Measurements from ENCODE around the gene CLCN3. TPM values are rescaled to one million over a fixed set of nuclear protein-coding genes. Genes with fewer than 3 reads are reported as not detected.
"Not testable (repeated sequence)": the region's sequence is repeated elsewhere in the genome, so short reads cannot be mapped to it uniquely, and the experiment has no call there.

CLCN3 gene
- 100 to 1,000 TPM in 2 of 3 donors, 10 to 100 TPM in 1; 68.2 to 127 (median 125) TPM for total RNA-seq
- long read RNA-seq, donor 1, full-length matches to known transcripts = 31 of 37 reads
- long read RNA-seq, donor 1, partial matches to known transcripts = 2 of 37 reads
- long read RNA-seq, donor 1, other reads (novel, unspliced or antisense) = 4 of 37 reads
- long read RNA-seq, donor 2, full-length matches to known transcripts = 13 of 27 reads
- long read RNA-seq, donor 2, partial matches to known transcripts = 8 of 27 reads
- long read RNA-seq, donor 2, other reads (novel, unspliced or antisense) = 6 of 27 reads

DNA sequence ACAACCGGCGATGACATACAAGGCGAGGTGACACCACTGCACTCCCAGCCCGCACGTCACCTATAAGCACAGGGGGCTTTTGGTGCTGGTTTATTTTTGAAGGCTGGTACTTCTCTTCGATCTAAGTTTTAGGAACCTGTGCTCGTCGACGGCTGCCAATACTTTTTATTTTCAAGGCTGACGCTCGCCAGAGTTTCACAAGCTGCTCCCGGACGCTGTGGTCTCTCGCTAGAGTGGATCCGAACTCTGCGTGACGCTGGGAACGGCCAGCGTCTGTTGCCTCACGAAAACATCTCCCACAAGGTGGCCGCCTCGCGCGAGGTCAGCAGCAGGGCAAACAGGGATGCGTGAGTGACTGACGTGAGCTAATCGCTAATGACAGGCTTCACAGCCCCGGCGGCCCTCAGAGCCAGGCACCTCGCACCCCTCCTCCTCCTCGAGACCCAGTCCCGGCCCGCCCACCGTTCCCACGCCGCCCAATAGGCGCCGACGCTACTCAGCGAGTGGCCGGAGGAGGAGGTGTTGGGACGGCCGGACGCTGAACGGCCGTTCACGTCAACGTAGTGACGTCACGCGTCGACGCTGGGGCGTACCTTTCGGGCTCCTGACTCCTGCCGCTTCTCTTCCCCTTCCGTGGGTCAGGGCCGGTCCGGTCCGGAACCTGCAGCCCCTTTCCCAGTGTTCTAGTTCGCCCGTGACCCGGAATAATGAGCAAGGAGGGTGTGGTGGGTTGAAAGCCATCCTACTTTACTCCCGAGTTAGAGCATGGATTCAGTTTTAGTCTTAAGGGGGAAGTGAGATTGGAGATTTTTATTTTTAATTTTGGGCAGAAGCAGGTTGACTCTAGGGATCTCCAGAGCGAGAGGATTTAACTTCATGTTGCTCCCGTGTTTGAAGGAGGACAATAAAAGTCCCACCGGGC lies at the start of gene CLCN3:
TSS of gene CLCN3 (plus strand) at position 621 of the 922 bp plus-strand sequence. CDS start 15,351 bp downstream, outside the sequence.
- peak within 1 kb of the TSS; percentile 54 for H3K4me3 ChIP-seq
- peaks cover 3% of the 10 kb centered on the region for H3K36me3 ChIP-seq (ENCODE audit: low read depth)
- H3K4me1 ChIP-seq (ENCODE audit: low read depth) = peaks cover 26% of the 10 kb centered on the region
- TF ChIP-seq CTCF (IDR thresholded peaks at IDR 0.05) = peak; percentile 32
- no peaks in the 10 kb centered on the region for H3K9me3 ChIP-seq
- intact Hi-C loops (cut with DNase I, micrococcal nuclease) = loop anchor here in 1 of 2 donors (5.0 kb wide), 1 partner anchor 37 kb away; no protein-coding TSS in a partner anchor
- DNase-seq (peak; percentile 98 to 99 (median 99)), ATAC-seq (peak; percentile 94)

GRCh38 chr4:169571012-169571411 lies 49.4 kb upstream of the CLCN3 start:
- DNase-seq; intact Hi-C loops (cut with DNase I, micrococcal nuclease); H3K4me3 ChIP-seq; ATAC-seq; H3K4me1 ChIP-seq (ENCODE audit: low read depth); H3K9me3 ChIP-seq; H3K36me3 ChIP-seq (ENCODE audit: low read depth): not testable (repeated sequence)

DNA sequence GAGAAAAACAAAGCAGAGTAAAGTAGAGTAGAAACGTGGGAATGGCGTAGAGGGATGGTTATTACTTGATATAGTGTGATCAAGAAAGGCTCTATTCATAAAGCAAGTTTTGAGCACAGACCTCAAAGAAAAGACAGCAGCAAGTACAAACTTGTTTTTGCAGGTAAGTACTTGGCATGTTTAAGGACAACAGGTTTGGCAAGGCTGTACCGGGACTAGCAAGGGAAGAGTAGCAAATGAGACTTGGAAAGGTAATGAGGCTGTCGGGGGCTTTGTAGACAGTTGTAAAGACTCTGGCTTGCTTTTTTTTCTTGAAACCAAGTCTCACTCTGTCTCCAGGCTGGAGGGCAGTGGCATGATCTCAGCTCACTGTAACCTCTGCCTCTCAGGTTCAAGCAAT lies 48.9 kb upstream of the CLCN3 start:
- no peaks in the 10 kb centered on the region for H3K36me3 ChIP-seq (ENCODE audit: low read depth)
- H3K4me3 ChIP-seq = no peak overlapping the region
- intact Hi-C loops (cut with DNase I, micrococcal nuclease) = no loop called here
- DNase-seq = no peak
- no peaks in the 10 kb centered on the region for H3K9me3 ChIP-seq
- no peaks in the 10 kb centered on the region for H3K4me1 ChIP-seq (ENCODE audit: low read depth)
- no peak for ATAC-seq
- no peak for TF ChIP-seq CTCF (IDR thresholded peaks at IDR 0.05)

GRCh38 chr4:169573889-169574288 lies 46.5 kb upstream of the CLCN3 start:
- no peak for DNase-seq
- intact Hi-C loops (cut with DNase I, micrococcal nuclease) = no loop called here
- no peak for ATAC-seq
- no peaks in the 10 kb centered on the region for H3K9me3 ChIP-seq
- H3K4me3 ChIP-seq = no peak overlapping the region
- no peaks in the 10 kb centered on the region for H3K4me1 ChIP-seq (ENCODE audit: low read depth)
- no peak for TF ChIP-seq CTCF (IDR thresholded peaks at IDR 0.05)
- H3K36me3 ChIP-seq (ENCODE audit: low read depth) = no peaks in the 10 kb centered on the region

GRCh38 chr4:169582203-169582602 lies 38.2 kb upstream of the CLCN3 start:
- Histone ChIP-seq H3K9me3 (no peaks in the 10 kb centered on the region), H3K4me1 (ENCODE audit: low read depth) (no peaks in the 10 kb centered on the region), H3K4me3 (no peak overlapping the region), H3K36me3 (ENCODE audit: low read depth) (no peaks in the 10 kb centered on the region)
- DNase-seq (no peak), ATAC-seq (no peak)
- intact Hi-C loops (cut with DNase I, micrococcal nuclease) = no loop called here
- no peak for TF ChIP-seq CTCF (IDR thresholded peaks at IDR 0.05)

DNA sequence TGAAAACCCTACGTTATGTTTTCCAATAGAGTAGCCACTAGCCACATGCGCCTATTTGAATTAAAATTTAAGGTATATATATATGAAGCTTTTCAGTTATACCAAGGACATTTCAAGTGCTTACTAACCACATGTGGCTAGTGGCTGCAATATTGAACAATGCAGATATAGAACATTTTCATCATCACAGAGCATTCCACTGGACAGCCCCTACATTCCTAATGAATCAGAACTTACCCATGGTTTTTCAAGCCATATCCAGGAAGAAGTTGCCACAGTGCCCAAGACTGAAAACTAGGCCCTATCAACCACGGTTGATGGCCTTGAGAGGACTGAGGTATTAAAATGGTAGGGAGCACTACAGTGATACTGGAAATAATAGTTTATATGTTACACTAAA lies 37.7 kb upstream of the CLCN3 start:
- no peaks in the 10 kb centered on the region for H3K36me3 ChIP-seq (ENCODE audit: low read depth)
- DNase-seq = no peak
- ATAC-seq = no peak
- no peak overlapping the region for H3K4me3 ChIP-seq
- no peaks in the 10 kb centered on the region for H3K9me3 ChIP-seq
- H3K4me1 ChIP-seq (ENCODE audit: low read depth) = no peaks in the 10 kb centered on the region
- TF ChIP-seq CTCF (IDR thresholded peaks at IDR 0.05) = no peak
- intact Hi-C loops (cut with DNase I, micrococcal nuclease) = no loop called here
